GM12878 (cell line): ENCODE results near the gene CCDC97. TPM values are rescaled to one million over a fixed set of nuclear protein-coding genes. Genes with fewer than 3 reads are reported as not detected.

Experiments
- ATAC-seq: fragments of 200-7000 bp; cut with Tn5 transposase; 3 replicates; pipeline ENCODE4 v1.9.1; 2020; ENCODE audit warnings: mild to moderate bottlenecking, moderate library complexity
- BruUV-seq: library from RNA; stranded (reverse); fragments of 400-500 nt; replicated peaks from 2 replicates; lab custom pipeline; 2021; lab: Mats Ljungman, UMichigan
- CTCF ChIA-PET: fragments of 300-600 bp; sonication (Branson Sonifier 250); formaldehyde crosslinking; extraction: SDS; loops from one replicate; lab custom pipeline; 2021; ENCODE audit warnings: inconsistent platforms; lab: Yijun Ruan, JAX
- POLR2A ChIA-PET: fragments of 350-600 bp; formaldehyde crosslinking; extraction: SDS; loops from one replicate; lab custom pipeline; 2021; ENCODE audit warnings: inconsistent platforms; lab: Charles Lee
- RAD21 ChIA-PET: fragments of 300-600 bp; sonication (Branson Sonifier 250); formaldehyde crosslinking; loops from one replicate; lab custom pipeline; 2023; ENCODE audit warnings: antibody characterized with exemption; ENCODE audit not compliant: unreplicated experiment; lab: Charles Lee
- SMC1A ChIA-PET: fragments of 300-600 bp; sonication (Branson Sonifier 250); formaldehyde crosslinking; loops from one replicate; lab custom pipeline; 2023; ENCODE audit not compliant: unreplicated experiment, uncharacterized antibody; lab: Charles Lee
- DNase-seq: peaks from one replicate; pipeline ENCODE4 v3.0.0-alpha.2; 2011; ENCODE audit warnings: low read depth, low spot score
- FAIRE-seq: peaks from 3 replicates; lab custom pipeline; 2011; peaks lifted over from hg19 to GRCh38; lab: Jason Lieb, UNC
- H2AFZ ChIP-seq: 2 replicates; pipeline ENCODE4 v1.6.0; 2011; ENCODE audit warnings: low read depth, low read length, control low read depth; ENCODE audit not compliant: control insufficient read depth
- H3K27ac ChIP-seq: 2 replicates; pipeline ENCODE4 v1.5.1; 2011; ENCODE audit warnings: control low read depth; ENCODE audit not compliant: control insufficient read depth, insufficient read depth
- H3K27me3 ChIP-seq, 2 experiments: replicated peaks in 1 of 2; 2 replicates each; pipeline versions ENCODE4 v1.6.0 to v1.6.1; 2011; ENCODE audit warnings: low read length in 1 of 2; ENCODE audit not compliant: control insufficient read depth in 2 of 2, insufficient read depth in 2 of 2
- H3K36me3 ChIP-seq, 2 experiments: 2 replicates each; pipeline ENCODE4 v1.5.1; 2011; ENCODE audit warnings: low read length in 1 of 2; ENCODE audit not compliant: control insufficient read depth in 2 of 2, insufficient read depth in 2 of 2
- H3K4me1 ChIP-seq: 2 replicates; pipeline ENCODE4 v1.6.1; 2011; ENCODE audit warnings: mild to moderate bottlenecking, low read length, moderate library complexity, mixed read lengths; ENCODE audit not compliant: control insufficient read depth, insufficient read depth
- H3K4me2 ChIP-seq: 2 replicates; pipeline ENCODE4 v1.6.0; 2011; ENCODE audit warnings: control low read depth; ENCODE audit not compliant: control insufficient read depth, insufficient read depth
- H3K4me3 ChIP-seq: fragments of 200-600 bp; sonication (generic); 2 replicates; pipeline ENCODE4 v1.5.1; 2016
- H3K79me2 ChIP-seq: 2 replicates; pipeline ENCODE4 v1.6.0; 2011; ENCODE audit warnings: low read length; ENCODE audit not compliant: control insufficient read depth, insufficient read depth
- H3K9ac ChIP-seq: 2 replicates; pipeline ENCODE4 v1.8.0; 2011; ENCODE audit warnings: low read length, control low read depth, mixed read lengths; ENCODE audit not compliant: control insufficient read depth, insufficient read depth
- H3K9me3 ChIP-seq: replicated peaks from 3 replicates; pipeline ENCODE4 v1.5.1; 2011; ENCODE audit warnings: mild to moderate bottlenecking, low read length; ENCODE audit not compliant: control insufficient read depth, insufficient read depth
- H4K20me1 ChIP-seq: 2 replicates; pipeline ENCODE4 v1.6.0; 2011; ENCODE audit not compliant: control insufficient read depth, insufficient read depth
- BRCA1 ChIP-seq: IDR thresholded peaks from 2 replicates; pipeline ENCODE4 v1.6.1; 2011; ENCODE audit warnings: low read depth, low read length, improper control_type of control experiment
- EP300 ChIP-seq, 2 experiments: fragments of 150-350 bp in 1 of 2; IDR thresholded peaks; 2 replicates each; pipeline ENCODE4 v1.6.1; 2011 to 2012; ENCODE audit warnings: low read depth in 2 of 2, low read length in 2 of 2, borderline replicate concordance in 1 of 2, improper control_type of control experiment in 1 of 2, inconsistent platforms in 1 of 2; ENCODE audit not compliant: control insufficient read depth in 1 of 2
- ETV6 ChIP-seq, 2 experiments: fragments of 450-650 bp in 1 of 2; IDR thresholded peaks in 1 of 2; conservative IDR thresholded peaks in 1 of 2; 2 replicates each; pipeline ENCODE4 v1.6.1; 2014; ENCODE audit warnings: antibody characterized with exemption in 1 of 2, borderline replicate concordance in 1 of 2, low read depth in 1 of 2, mild to moderate bottlenecking in 1 of 2, moderate library complexity in 1 of 2
- GATAD2B ChIP-seq: fragments of 450-650 bp; conservative IDR thresholded peaks from 2 replicates; pipeline ENCODE4 v1.6.1; 2017; ENCODE audit warnings: low read depth, mild to moderate bottlenecking, moderate library complexity
- NFIC ChIP-seq: IDR thresholded peaks from 2 replicates; pipeline ENCODE4 v1.6.1; 2012; ENCODE audit warnings: low read depth, mild to moderate bottlenecking, inconsistent platforms, low read length, moderate library complexity
- POLR2AphosphoS2 ChIP-seq: IDR thresholded peaks from 2 replicates; pipeline ENCODE4 v1.6.1; 2011; ENCODE audit warnings: low read depth, mild to moderate bottlenecking, low read length, improper control_type of control experiment, moderate library complexity
- POLR2AphosphoS5 ChIP-seq: IDR thresholded peaks from 2 replicates; pipeline ENCODE4 v1.6.1; 2011; ENCODE audit warnings: mild to moderate bottlenecking, low read length, inconsistent platforms
- WGBS: methylation state at CpG from one replicate; pipeline ENCODE4 v1.1.6; 2016; ENCODE audit warnings: low lambda C conversion rate; ENCODE audit not compliant: insufficient replicate concordance, insufficient coverage; ENCODE audit errors: missing lambda C conversion rate; 5-methylcytosine and 5-hydroxymethylcytosine counted together
- in situ Hi-C: fragments of 300-500 bp; cut with MboI; formaldehyde crosslinking; loops from 9 replicates; pipeline ENCODE4 v1.14.3; 2018; ENCODE audit warnings: mixed read lengths
- intact Hi-C: fragments of 100-400 bp; cut with micrococcal nuclease; formaldehyde crosslinking; loops from one replicate; pipeline ENCODE4 v1.14.2; 2022; ENCODE audit not compliant: unreplicated experiment
- polyA plus RNA-seq, 11 experiments: library from polyadenylated mRNA; depleted of rRNA in 4 of 11; unstranded in 6 of 11; stranded (reverse) in 5 of 11; fragments of >200 nt; fragmentation: Nextera tagmentation in 4 of 11; fragmentation: Illumina TruSeq in 1 of 11; extraction: Ambion mirVana in 4 of 11; extraction: Trizol in 1 of 11; gene quantifications; 1 replicate in 1 of 11; 2 replicates in 10 of 11; pipeline versions ENCODE4 v1.2.1 to v1.2.3, GENCODE V29; 2011 to 2016; ENCODE audit warnings: inconsistent platforms in 2 of 11, missing spikeins in 2 of 11, low read depth in 1 of 11
- total RNA-seq, 4 experiments: library from RNA; depleted of rRNA in 3 of 4; stranded (reverse); fragments of >200 nt in 3 of 4; fragmentation: Illumina TruSeq in 1 of 4; extraction: Trizol in 1 of 4; gene quantifications; 2 replicates each; pipeline versions ENCODE4 v1.2.1 to v1.2.3, GENCODE V29; 2013 to 2021

Gene CCDC97
- total and polyA plus RNA-seq, 10 of the 15 experiments (the other 5 are each of a cell fraction or from before 2014, with no cell fraction given), result 1.8 to 34.1 (median 18.8) TPM

DNA sequence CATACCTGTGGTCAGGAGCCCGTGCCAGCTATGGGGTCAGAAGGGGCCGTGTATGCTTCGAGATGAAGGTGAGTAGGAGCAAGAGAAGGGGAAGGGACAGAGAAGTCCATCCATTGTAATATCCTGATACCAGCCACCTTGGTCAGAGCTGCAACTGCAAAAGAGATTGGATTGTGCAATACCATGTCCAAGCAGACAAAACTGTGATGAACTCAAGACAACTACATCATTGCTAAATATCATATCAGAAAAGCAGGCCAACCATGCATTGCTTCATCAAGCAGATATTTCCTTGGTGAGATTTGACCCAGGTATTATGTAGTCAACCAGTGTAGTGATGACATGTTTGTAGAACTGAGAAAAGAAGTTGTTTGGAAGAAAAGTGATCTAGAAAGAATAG is 33.7 kb upstream of the CCDC97 start:
- no peak overlapping the region for H3K27ac ChIP-seq
- FAIRE-seq, result no peak
- H2AFZ ChIP-seq, result no peak overlapping the region
- no peaks in the 10 kb centered on the region for H3K4me1 ChIP-seq
- peaks cover 54 to 73% of the 10 kb centered on the region in 2 experiments for H3K36me3 ChIP-seq
- WGBS, result 83% methylated on average over 3 of the region's 3 CpGs
- DNase-seq, result no peak
- H3K9ac ChIP-seq, result no peak overlapping the region
- SMC1A ChIA-PET, result no interaction called here
- H3K4me3 ChIP-seq, result no peak overlapping the region
- no peaks in the 10 kb centered on the region for H4K20me1 ChIP-seq
- BruUV-seq, result no TSS peak
- in situ Hi-C loops, result no loop called here
- H3K4me2 ChIP-seq, result no peak overlapping the region
- peaks cover 2% of the 10 kb centered on the region for H3K79me2 ChIP-seq
- RAD21 ChIA-PET, result no interaction called here
- CTCF ChIA-PET, result no interaction called here
- POLR2A ChIA-PET, result interaction anchor here (1.0 kb wide), 1 partner anchor 9 kb away, joined by 4 read pairs; no protein-coding TSS in a partner anchor
- H3K27me3 ChIP-seq, result no peaks in the 10 kb centered on the region
- intact Hi-C loops, result no loop called here
- TF ChIP-seq EP300 (IDR thresholded peaks at IDR 0.05; ENCODE audit: borderline replicate concordance in 1 of 2, control insufficient read depth in 1 of 2, low read depth in 2 of 2, low read length in 2 of 2) (no peak), POLR2AphosphoS5 (peak; percentile 57; the same call in 1 of the 2 replicates), NFIC (no peak), BRCA1 (no peak), ETV6 (conservative IDR thresholded peaks at IDR 0.05 in 1 of 2, IDR thresholded peaks at IDR 0.05 in 1 of 2; ENCODE audit: borderline replicate concordance in 1 of 2, low read depth in 1 of 2) (no peak)
- H3K9me3 ChIP-seq, result no peaks in the 10 kb centered on the region
- no peak; the same call in 2 of the 3 replicates for ATAC-seq

- BruUV-seq, result no TSS peak
- in situ Hi-C loops (no loop called here), intact Hi-C loops (no loop called here)
- ATAC-seq (no peak), FAIRE-seq (no peak), DNase-seq (no peak)
- Histone ChIP-seq H3K79me2 (no peaks in the 10 kb centered on the region), H3K4me3 (no peak overlapping the region), H3K27me3 (no peaks in the 10 kb centered on the region), H3K4me2 (no peak overlapping the region), H3K36me3 (peaks cover 38 to 65% of the 10 kb centered on the region in 2 experiments), H3K9ac (no peak overlapping the region), H4K20me1 (no peaks in the 10 kb centered on the region), H3K9me3 (no peaks in the 10 kb centered on the region), H3K4me1 (no peaks in the 10 kb centered on the region), H2AFZ (no peak overlapping the region), H3K27ac (no peak overlapping the region)
- ChIA-PET SMC1A (no interaction called here), POLR2A (no interaction called here), CTCF (no interaction called here), RAD21 (no interaction called here)
- TF ChIP-seq ETV6 (conservative IDR thresholded peaks at IDR 0.05 in 1 of 2, IDR thresholded peaks at IDR 0.05 in 1 of 2; ENCODE audit: borderline replicate concordance in 1 of 2, low read depth in 1 of 2), result no peak
- TF ChIP-seq GATAD2B, result no peak
- 0 out of 2 replicates have a peak, but pooled peaks have one; percentile 5 for TF ChIP-seq POLR2AphosphoS5
- TF ChIP-seq POLR2AphosphoS2, result no peak
- 96% methylated on average over 2 of the region's 2 CpGs for WGBS
Measured at GRCh38 chr19:41278478-41278877, 31.5 kb upstream of the CCDC97 start.
